ENCODE measurements around the gene RPGRIP1. TPM values are rescaled to one million over a fixed set of nuclear protein-coding genes. Genes with fewer than 3 reads are reported as not detected.
"Not testable (repeated sequence)": the region's sequence is repeated elsewhere in the genome, so short reads cannot be mapped to it uniquely, and the experiment has no call there.

The RPGRIP1 gene
- total RNA-seq, 3 donors from 2014 or later = 0.33 to 10.4 (median 0.48) TPM

- Histone ChIP-seq H3K4me3 (no peak overlapping the region), H3K27ac (no peak overlapping the region), H3K36me3 (no peaks in the 10 kb centered on the region), H3K4me1 (no peaks in the 10 kb centered on the region), H3K27me3 (no peaks in the 10 kb centered on the region), H3K9me3 (no peaks in the 10 kb centered on the region)
- DNase-seq (ENCODE audit: low spot score in 2 of 2) = no peak
- TF ChIP-seq POLR2A (IDR thresholded peaks at IDR 0.05) = no peak
- TF ChIP-seq, protein P1, sequence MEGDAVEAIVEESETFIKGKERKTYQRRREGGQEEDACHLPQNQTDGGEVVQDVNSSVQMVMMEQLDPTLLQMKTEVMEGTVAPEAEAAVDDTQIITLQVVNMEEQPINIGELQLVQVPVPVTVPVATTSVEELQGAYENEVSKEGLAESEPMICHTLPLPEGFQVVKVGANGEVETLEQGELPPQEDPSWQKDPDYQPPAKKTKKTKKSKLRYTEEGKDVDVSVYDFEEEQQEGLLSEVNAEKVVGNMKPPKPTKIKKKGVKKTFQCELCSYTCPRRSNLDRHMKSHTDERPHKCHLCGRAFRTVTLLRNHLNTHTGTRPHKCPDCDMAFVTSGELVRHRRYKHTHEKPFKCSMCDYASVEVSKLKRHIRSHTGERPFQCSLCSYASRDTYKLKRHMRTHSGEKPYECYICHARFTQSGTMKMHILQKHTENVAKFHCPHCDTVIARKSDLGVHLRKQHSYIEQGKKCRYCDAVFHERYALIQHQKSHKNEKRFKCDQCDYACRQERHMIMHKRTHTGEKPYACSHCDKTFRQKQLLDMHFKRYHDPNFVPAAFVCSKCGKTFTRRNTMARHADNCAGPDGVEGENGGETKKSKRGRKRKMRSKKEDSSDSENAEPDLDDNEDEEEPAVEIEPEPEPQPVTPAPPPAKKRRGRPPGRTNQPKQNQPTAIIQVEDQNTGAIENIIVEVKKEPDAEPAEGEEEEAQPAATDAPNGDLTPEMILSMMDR (IDR thresholded peaks at IDR 0.05) = no peak
- TF ChIP-seq POLR2AphosphoS5 (IDR thresholded peaks at IDR 0.05) = no peak
- intact Hi-C loops (cut with DNase I; ENCODE audit: low total_unique reads) = no loop called here
Observed at GRCh38 chr14:21275261-21275858, 4.5 kb upstream of the RPGRIP1 start.

GRCh38 chr14:21278632-21279031, 1.3 kb upstream of the RPGRIP1 start:
- intact Hi-C loops (cut with DNase I; ENCODE audit: low total_unique reads) = no loop called here
- Histone ChIP-seq H3K4me1 (no peaks in the 10 kb centered on the region), H3K9me3 (no peaks in the 10 kb centered on the region), H3K27me3 (no peaks in the 10 kb centered on the region), H3K4me3 (no peak overlapping the region), H3K27ac (no peak overlapping the region), H3K36me3 (no peaks in the 10 kb centered on the region)
- no peak for DNase-seq (ENCODE audit: low spot score in 2 of 2)
- TF ChIP-seq POLR2A (IDR thresholded peaks at IDR 0.05) = no peak
- TF ChIP-seq, protein P1 (IDR thresholded peaks at IDR 0.05) = no peak

DNA sequence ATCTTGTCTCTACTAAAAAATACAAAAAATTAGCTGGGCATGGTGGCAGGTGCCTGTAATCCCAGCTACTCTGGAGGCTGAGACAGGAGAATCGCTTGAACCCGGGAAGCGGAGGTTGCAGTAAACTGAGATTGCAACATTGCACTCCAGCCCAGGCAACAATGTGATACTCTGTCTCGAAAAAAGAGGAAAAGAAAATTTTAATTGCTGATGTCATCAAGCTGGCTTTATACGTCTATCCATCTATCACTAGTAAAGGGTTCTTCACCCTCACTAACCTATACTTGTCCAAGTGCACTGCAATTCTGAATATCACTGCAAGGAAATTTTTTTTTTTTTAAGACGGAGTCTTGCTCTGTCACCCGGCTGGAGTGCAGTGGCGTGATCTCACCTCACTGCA, 2.0 kb downstream of the RPGRIP1 start:
- DNase-seq (ENCODE audit: low spot score in 2 of 2); H3K27me3 ChIP-seq; H3K9me3 ChIP-seq; H3K27ac ChIP-seq; H3K4me3 ChIP-seq; H3K36me3 ChIP-seq; H3K4me1 ChIP-seq; intact Hi-C loops (cut with DNase I; ENCODE audit: low total_unique reads): not testable (repeated sequence)

- H3K36me3 ChIP-seq; H3K4me1 ChIP-seq; H3K4me3 ChIP-seq; intact Hi-C loops (cut with DNase I; ENCODE audit: low total_unique reads); H3K9me3 ChIP-seq; H3K27me3 ChIP-seq; DNase-seq (ENCODE audit: low spot score in 2 of 2); H3K27ac ChIP-seq: not testable (repeated sequence)
Observed at GRCh38 chr14:21286516-21286915, 6.6 kb downstream of the RPGRIP1 start.

GRCh38 chr14:21287168-21287567, 7.3 kb downstream of the RPGRIP1 start:
- Histone ChIP-seq H3K36me3 (no peaks in the 10 kb centered on the region), H3K27ac (no peak overlapping the region), H3K4me3 (no peak overlapping the region), H3K27me3 (no peaks in the 10 kb centered on the region), H3K4me1 (no peaks in the 10 kb centered on the region), H3K9me3 (no peaks in the 10 kb centered on the region)
- TF ChIP-seq POLR2A (IDR thresholded peaks at IDR 0.05) = no peak
- TF ChIP-seq POLR2AphosphoS5 (IDR thresholded peaks at IDR 0.05) = no peak
- TF ChIP-seq, protein P1 (IDR thresholded peaks at IDR 0.05) = no peak
- DNase-seq (ENCODE audit: low spot score in 2 of 2) = no peak
- intact Hi-C loops (cut with DNase I; ENCODE audit: low total_unique reads) = no loop called here

- H3K4me1 ChIP-seq; H3K36me3 ChIP-seq; H3K27ac ChIP-seq; DNase-seq (ENCODE audit: low spot score in 2 of 2); H3K27me3 ChIP-seq; H3K4me3 ChIP-seq; H3K9me3 ChIP-seq: not testable (repeated sequence)
- intact Hi-C loops (cut with DNase I; ENCODE audit: low total_unique reads) = loop anchor here (2.0 kb wide), 1 partner anchor 67 kb away; no protein-coding TSS in a partner anchor
Observed at GRCh38 chr14:21294026-21294425, 14.1 kb downstream of the RPGRIP1 start.

DNA sequence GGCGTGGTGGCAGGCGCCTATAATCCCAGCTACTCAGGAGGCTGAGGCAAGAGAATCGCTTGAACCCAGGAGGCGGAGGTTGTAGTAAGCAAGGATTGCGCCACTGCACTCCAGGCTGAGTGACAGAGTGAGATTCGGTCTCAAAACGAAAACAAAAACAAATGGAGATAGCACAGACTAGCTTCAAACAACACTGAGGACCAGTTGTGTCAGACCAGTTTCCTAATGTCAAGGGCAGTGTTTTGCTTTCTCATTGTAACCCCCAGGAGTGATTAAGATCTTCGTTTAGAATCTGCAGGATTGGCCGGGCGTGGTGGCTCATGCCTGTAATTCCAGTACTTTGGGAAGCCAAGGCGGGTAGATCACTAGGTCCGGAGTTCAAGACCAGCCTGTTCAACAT, 18.5 kb downstream of the RPGRIP1 start:
- DNase-seq (ENCODE audit: low spot score in 2 of 2) = no peak
- intact Hi-C loops (cut with DNase I; ENCODE audit: low total_unique reads) = no loop called here
- H3K4me1 ChIP-seq = no peaks in the 10 kb centered on the region
- TF ChIP-seq, protein P1 (IDR thresholded peaks at IDR 0.05) = no peak
- TF ChIP-seq POLR2A (IDR thresholded peaks at IDR 0.05) (no peak), POLR2AphosphoS5 (IDR thresholded peaks at IDR 0.05) (no peak)
- no peaks in the 10 kb centered on the region for H3K27me3 ChIP-seq
- H3K36me3 ChIP-seq = no peaks in the 10 kb centered on the region
- H3K27ac ChIP-seq = no peak overlapping the region
- H3K4me3 ChIP-seq = no peak overlapping the region
- no peaks in the 10 kb centered on the region for H3K9me3 ChIP-seq

Data from breast epithelium (tissue), 4 donors.